Stimulated activated CD4-positive, alpha-beta T cell treated with anti-CD3 and anti-CD28 coated beads, Interleukin-15, amount 100 ng/mL, for 1 hour (primary cell): Measurements from ENCODE around the gene RASSF8.

Experiments
- DNase-seq, 2 donors: peaks; one replicate each; pipeline ENCODE4 v3.0.0-alpha.2; 2020; ENCODE audit warnings: low read depth in 1 of 2, low spot score in 1 of 2

RASSF8 gene

GRCh38 chr12:25960961-25961360, 2.5 kb downstream of the RASSF8 start:
- no peak for DNase-seq

GRCh38 chr12:25962932-25963525, 4.5 kb downstream of the RASSF8 start:
- DNase-seq, result no peak

GRCh38 chr12:25965682-25966081, 7.2 kb downstream of the RASSF8 start:
- DNase-seq, result no peak

GRCh38 chr12:25970082-25970481, 11.6 kb downstream of the RASSF8 start:
- no peak for DNase-seq

GRCh38 chr12:25970916-25971653, 12.6 kb downstream of the RASSF8 start:
- no peak for DNase-seq

GRCh38 chr12:25971654-25972041, 13.2 kb downstream of the RASSF8 start:
- no peak for DNase-seq

GRCh38 chr12:25972783-25973182, 14.3 kb downstream of the RASSF8 start:
- DNase-seq, result no peak

GRCh38 chr12:25975179-25975578, 16.7 kb downstream of the RASSF8 start:
- DNase-seq, result no peak

- no peak for DNase-seq
Measured at GRCh38 chr12:25975682-25976081, 17.2 kb downstream of the RASSF8 start.

GRCh38 chr12:25976289-25976688, 17.8 kb downstream of the RASSF8 start:
- no peak for DNase-seq

GRCh38 chr12:25977047-25977446, 18.6 kb downstream of the RASSF8 start:
- no peak for DNase-seq

GRCh38 chr12:25979059-25979458, 20.6 kb downstream of the RASSF8 start:
- no peak for DNase-seq

- no peak for DNase-seq
Measured at GRCh38 chr12:25979563-25979962, 21.1 kb downstream of the RASSF8 start.

GRCh38 chr12:25980035-25980434, 21.6 kb downstream of the RASSF8 start:
- no peak for DNase-seq

GRCh38 chr12:25981597-25981996, 23.1 kb downstream of the RASSF8 start:
- no peak for DNase-seq

- DNase-seq, result no peak
Measured at GRCh38 chr12:25982416-25982815, 23.9 kb downstream of the RASSF8 start.

GRCh38 chr12:25983625-25984024, 25.1 kb downstream of the RASSF8 start:
- no peak for DNase-seq

- DNase-seq, result no peak
Measured at GRCh38 chr12:25984759-25985158, 26.3 kb downstream of the RASSF8 start.

GRCh38 chr12:25985316-25986175, 27.1 kb downstream of the RASSF8 start:
- no peak for DNase-seq

GRCh38 chr12:25986180-25986579, 27.7 kb downstream of the RASSF8 start:
- DNase-seq, result no peak

GRCh38 chr12:25988505-25988904, 30.0 kb downstream of the RASSF8 start:
- DNase-seq, result no peak

GRCh38 chr12:25990495-25990894, 32.0 kb downstream of the RASSF8 start:
- DNase-seq, result no peak
